ENCODE measurements around the gene DICER1.

Gene DICER1

DNA sequence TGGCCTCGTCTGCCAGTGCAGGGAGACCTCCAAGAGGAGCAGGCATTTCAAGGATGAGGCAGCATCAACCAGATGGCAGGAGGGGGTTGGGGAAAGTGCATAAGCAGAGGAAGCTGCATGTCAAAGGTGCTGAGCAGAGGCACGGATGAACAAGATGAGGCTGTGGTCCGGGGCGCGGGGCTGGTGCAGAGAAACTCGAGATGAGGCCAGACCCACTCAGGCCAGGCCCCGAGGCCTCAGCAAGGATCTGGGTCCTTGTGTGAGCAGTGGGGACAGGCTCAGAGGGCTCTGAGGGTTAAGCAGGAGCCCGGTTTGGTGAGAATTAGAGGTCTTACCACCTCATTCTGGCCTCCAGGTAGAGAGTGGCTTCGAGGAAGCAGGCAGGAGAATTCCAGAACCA is 98.8 kb downstream of the DICER1 start:
- TF ChIP-seq, protein P1, sequence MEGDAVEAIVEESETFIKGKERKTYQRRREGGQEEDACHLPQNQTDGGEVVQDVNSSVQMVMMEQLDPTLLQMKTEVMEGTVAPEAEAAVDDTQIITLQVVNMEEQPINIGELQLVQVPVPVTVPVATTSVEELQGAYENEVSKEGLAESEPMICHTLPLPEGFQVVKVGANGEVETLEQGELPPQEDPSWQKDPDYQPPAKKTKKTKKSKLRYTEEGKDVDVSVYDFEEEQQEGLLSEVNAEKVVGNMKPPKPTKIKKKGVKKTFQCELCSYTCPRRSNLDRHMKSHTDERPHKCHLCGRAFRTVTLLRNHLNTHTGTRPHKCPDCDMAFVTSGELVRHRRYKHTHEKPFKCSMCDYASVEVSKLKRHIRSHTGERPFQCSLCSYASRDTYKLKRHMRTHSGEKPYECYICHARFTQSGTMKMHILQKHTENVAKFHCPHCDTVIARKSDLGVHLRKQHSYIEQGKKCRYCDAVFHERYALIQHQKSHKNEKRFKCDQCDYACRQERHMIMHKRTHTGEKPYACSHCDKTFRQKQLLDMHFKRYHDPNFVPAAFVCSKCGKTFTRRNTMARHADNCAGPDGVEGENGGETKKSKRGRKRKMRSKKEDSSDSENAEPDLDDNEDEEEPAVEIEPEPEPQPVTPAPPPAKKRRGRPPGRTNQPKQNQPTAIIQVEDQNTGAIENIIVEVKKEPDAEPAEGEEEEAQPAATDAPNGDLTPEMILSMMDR (IDR thresholded peaks at IDR 0.05; ENCODE audit: insufficient read depth, low read depth, low read length, missing control alignments) = no peak
- no peak for DNase-seq (ENCODE audit: low read depth)
- H3K4me3 ChIP-seq (ENCODE audit: low read depth, low read length) = no peak overlapping the region

- no peak overlapping the region for H3K4me3 ChIP-seq (ENCODE audit: low read depth, low read length)
- TF ChIP-seq, protein P1 (IDR thresholded peaks at IDR 0.05; ENCODE audit: insufficient read depth, low read depth, low read length, missing control alignments) = no peak
- DNase-seq (ENCODE audit: low read depth) = no peak
These were observed 99.5 kb downstream of the DICER1 start for GRCh38 chr14:95057851-95058250.

DNA sequence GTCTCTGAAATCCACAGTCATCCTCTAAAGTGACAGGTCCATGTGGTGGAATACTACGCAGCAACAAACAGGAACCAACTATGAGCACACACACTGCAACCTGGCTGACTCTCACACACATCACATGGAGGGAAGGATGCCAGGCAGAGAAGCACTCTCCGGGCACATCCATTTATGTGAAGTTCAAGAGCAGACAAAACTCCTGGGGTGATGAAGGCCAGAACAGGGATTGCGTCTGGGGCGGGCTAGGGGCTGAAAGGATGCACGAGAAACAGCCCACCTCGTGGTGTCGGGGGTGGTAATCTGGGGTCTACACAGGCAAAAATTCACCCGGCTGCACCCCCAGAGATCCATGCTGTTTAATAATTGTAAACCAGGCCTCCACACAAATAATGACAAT is 100.2 kb downstream of the DICER1 start:
- no peak for DNase-seq (ENCODE audit: low read depth)
- no peak overlapping the region for H3K4me3 ChIP-seq (ENCODE audit: low read depth, low read length)
- TF ChIP-seq, protein P1 (IDR thresholded peaks at IDR 0.05; ENCODE audit: insufficient read depth, low read depth, low read length, missing control alignments) = no peak

DNA sequence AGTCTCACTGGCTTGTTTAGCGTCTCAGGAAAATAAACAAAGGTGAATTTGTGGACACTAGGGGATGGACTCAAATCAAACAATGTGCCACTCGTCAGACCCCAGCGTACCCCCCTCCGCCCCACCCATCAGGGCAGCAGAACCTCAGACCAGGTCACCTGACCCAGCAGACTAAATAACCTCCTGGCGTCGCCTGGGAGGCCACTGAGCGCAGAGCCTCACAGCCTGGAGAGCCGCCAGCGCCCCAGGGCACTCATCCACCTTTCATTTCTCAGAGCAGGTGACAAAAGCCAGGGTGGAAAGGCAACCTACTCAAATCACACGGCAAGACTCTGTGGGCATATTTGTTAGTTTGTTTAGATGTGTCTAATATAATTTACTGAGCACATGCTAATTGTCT is 100.9 kb downstream of the DICER1 start:
- TF ChIP-seq, protein P1 (IDR thresholded peaks at IDR 0.05; ENCODE audit: insufficient read depth, low read depth, low read length, missing control alignments) = no peak
- no peak overlapping the region for H3K4me3 ChIP-seq (ENCODE audit: low read depth, low read length)
- no peak for DNase-seq (ENCODE audit: low read depth)

GRCh38 chr14:95055318-95055717 is 102.0 kb downstream of the DICER1 start:
- H3K4me3 ChIP-seq (ENCODE audit: low read depth, low read length) = no peak overlapping the region
- TF ChIP-seq, protein P1 (IDR thresholded peaks at IDR 0.05; ENCODE audit: insufficient read depth, low read depth, low read length, missing control alignments) = no peak
- DNase-seq (ENCODE audit: low read depth) = no peak

- DNase-seq (ENCODE audit: low read depth) = no peak
- TF ChIP-seq, protein P1 (IDR thresholded peaks at IDR 0.05; ENCODE audit: insufficient read depth, low read depth, low read length, missing control alignments) = no peak
- no peak overlapping the region for H3K4me3 ChIP-seq (ENCODE audit: low read depth, low read length)
These were observed 102.7 kb downstream of the DICER1 start for GRCh38 chr14:95054346-95055280.
